ENCODE data around the gene EFCAB8. TPM values are rescaled to one million over a fixed set of nuclear protein-coding genes. Genes with fewer than 3 reads are reported as not detected.

EFCAB8 gene
- polyA plus RNA-seq, 4 donors, result 0.01 to 0.38 (median 0.22) TPM; not detected in 1

- H3K4me1 ChIP-seq (ENCODE audit: control insufficient read depth in 3 of 3, insufficient read depth in 2 of 3, low read depth in 1 of 3, low read length in 2 of 3), result no peaks in the 10 kb centered on the region
- FAIRE-seq (no peak), DNase-seq (no peak)
- no peaks in the 10 kb centered on the region for H3K36me3 ChIP-seq (ENCODE audit: control insufficient read depth in 3 of 3, insufficient read depth in 2 of 3, low read depth in 1 of 3, low read length in 3 of 3)
- 77 to 88% (median 85%) methylated on average over 11 of the region's 11 CpGs for WGBS, 3 donors
- H3K27ac ChIP-seq (ENCODE audit: low read depth in 1 of 3, low read length in 2 of 3), result no peak overlapping the region
- peaks cover 0 to 2% (median 0%) of the 10 kb centered on the region in 3 donors for H3K27me3 ChIP-seq (ENCODE audit: control insufficient read depth in 3 of 3, insufficient read depth in 3 of 3, low read length in 3 of 3)
- H3K4me3 ChIP-seq (ENCODE audit: low read depth in 1 of 3, low read length in 3 of 3), result no peak overlapping the region
- no peaks in the 10 kb centered on the region for H3K9me3 ChIP-seq (ENCODE audit: control insufficient read depth in 2 of 2, insufficient read depth in 1 of 2, low read depth in 1 of 2, low read length in 1 of 2)
Observed at GRCh38 chr20:32987044-32987825, 128.5 kb downstream of the EFCAB8 start.

- H3K4me3 ChIP-seq (ENCODE audit: low read depth in 1 of 3, low read length in 3 of 3), result no peak overlapping the region
- H3K9me3 ChIP-seq (ENCODE audit: control insufficient read depth in 2 of 2, insufficient read depth in 1 of 2, low read depth in 1 of 2, low read length in 1 of 2), result no peaks in the 10 kb centered on the region
- peaks cover 0 to 2% (median 0%) of the 10 kb centered on the region in 3 donors for H3K27me3 ChIP-seq (ENCODE audit: control insufficient read depth in 3 of 3, insufficient read depth in 3 of 3, low read length in 3 of 3)
- DNase-seq (no peak), FAIRE-seq (no peak)
- no peaks in the 10 kb centered on the region for H3K36me3 ChIP-seq (ENCODE audit: control insufficient read depth in 3 of 3, insufficient read depth in 2 of 3, low read depth in 1 of 3, low read length in 3 of 3)
- no peak overlapping the region for H3K27ac ChIP-seq (ENCODE audit: low read depth in 1 of 3, low read length in 2 of 3)
- WGBS, 3 donors, result 75 to 78% (median 78%) methylated on average over 16 of the region's 16 CpGs
- no peaks in the 10 kb centered on the region for H3K4me1 ChIP-seq (ENCODE audit: control insufficient read depth in 3 of 3, insufficient read depth in 2 of 3, low read depth in 1 of 3, low read length in 2 of 3)
Observed at GRCh38 chr20:32988008-32988407, 129.3 kb downstream of the EFCAB8 start.

- H3K4me1 ChIP-seq (ENCODE audit: control insufficient read depth in 3 of 3, insufficient read depth in 2 of 3, low read depth in 1 of 3, low read length in 2 of 3), result no peaks in the 10 kb centered on the region
- H3K27ac ChIP-seq (ENCODE audit: low read depth in 1 of 3, low read length in 2 of 3), result no peak overlapping the region
- H3K4me3 ChIP-seq (ENCODE audit: low read depth in 1 of 3, low read length in 3 of 3), result no peak overlapping the region
- no peak for FAIRE-seq
- no peaks in the 10 kb centered on the region for H3K36me3 ChIP-seq (ENCODE audit: control insufficient read depth in 3 of 3, insufficient read depth in 2 of 3, low read depth in 1 of 3, low read length in 3 of 3)
- no peaks in the 10 kb centered on the region for H3K9me3 ChIP-seq (ENCODE audit: control insufficient read depth in 2 of 2, insufficient read depth in 1 of 2, low read depth in 1 of 2, low read length in 1 of 2)
- WGBS, 3 donors, result 82 to 88% (median 85%) methylated on average over 14 of the region's 14 CpGs
- H3K27me3 ChIP-seq (ENCODE audit: control insufficient read depth in 3 of 3, insufficient read depth in 3 of 3, low read length in 3 of 3), result peaks cover 0 to 2% (median 0%) of the 10 kb centered on the region in 3 donors
- DNase-seq, result no peak
Observed at GRCh38 chr20:32989507-32990283, 131.0 kb downstream of the EFCAB8 start.

GRCh38 chr20:32990426-32990825 lies 131.7 kb downstream of the EFCAB8 start:
- FAIRE-seq (no peak), DNase-seq (no peak)
- Histone ChIP-seq H3K4me3 (ENCODE audit: low read depth in 1 of 3, low read length in 3 of 3) (no peak overlapping the region), H3K4me1 (ENCODE audit: control insufficient read depth in 3 of 3, insufficient read depth in 2 of 3, low read depth in 1 of 3, low read length in 2 of 3) (no peaks in the 10 kb centered on the region), H3K27me3 (ENCODE audit: control insufficient read depth in 3 of 3, insufficient read depth in 3 of 3, low read length in 3 of 3) (peaks cover 0 to 2% (median 0%) of the 10 kb centered on the region in 3 donors), H3K9me3 (ENCODE audit: control insufficient read depth in 2 of 2, insufficient read depth in 1 of 2, low read depth in 1 of 2, low read length in 1 of 2) (peaks cover 0 to 1% of the 10 kb centered on the region in 2 donors), H3K36me3 (ENCODE audit: control insufficient read depth in 3 of 3, insufficient read depth in 2 of 3, low read depth in 1 of 3, low read length in 3 of 3) (no peaks in the 10 kb centered on the region), H3K27ac (ENCODE audit: low read depth in 1 of 3, low read length in 2 of 3) (no peak overlapping the region)
- WGBS, 3 donors, result 76 to 82% (median 80%) methylated on average over 3 of the region's 3 CpGs

GRCh38 chr20:32991383-32991782 lies 132.7 kb downstream of the EFCAB8 start:
- H3K4me3 ChIP-seq (ENCODE audit: low read depth in 1 of 3, low read length in 3 of 3), result no peak overlapping the region
- H3K27me3 ChIP-seq (ENCODE audit: control insufficient read depth in 3 of 3, insufficient read depth in 3 of 3, low read length in 3 of 3), result peaks cover 0 to 2% (median 0%) of the 10 kb centered on the region in 3 donors
- no peaks in the 10 kb centered on the region for H3K36me3 ChIP-seq (ENCODE audit: control insufficient read depth in 3 of 3, insufficient read depth in 2 of 3, low read depth in 1 of 3, low read length in 3 of 3)
- H3K9me3 ChIP-seq (ENCODE audit: control insufficient read depth in 2 of 2, insufficient read depth in 1 of 2, low read depth in 1 of 2, low read length in 1 of 2), result peaks cover 0 to 2% of the 10 kb centered on the region in 2 donors
- WGBS, 3 donors, result 52 to 60% (median 59%) methylated on average over 3 of the region's 3 CpGs
- no peak overlapping the region for H3K27ac ChIP-seq (ENCODE audit: low read depth in 1 of 3, low read length in 2 of 3)
- DNase-seq, result no peak
- no peaks in the 10 kb centered on the region for H3K4me1 ChIP-seq (ENCODE audit: control insufficient read depth in 3 of 3, insufficient read depth in 2 of 3, low read depth in 1 of 3, low read length in 2 of 3)
- FAIRE-seq, result no peak

- H3K4me3 ChIP-seq (ENCODE audit: low read depth in 1 of 3, low read length in 3 of 3), result no peak overlapping the region
- peaks cover 0 to 2% (median 0%) of the 10 kb centered on the region in 3 donors for H3K27me3 ChIP-seq (ENCODE audit: control insufficient read depth in 3 of 3, insufficient read depth in 3 of 3, low read length in 3 of 3)
- DNase-seq, result no peak
- no peaks in the 10 kb centered on the region for H3K36me3 ChIP-seq (ENCODE audit: control insufficient read depth in 3 of 3, insufficient read depth in 2 of 3, low read depth in 1 of 3, low read length in 3 of 3)
- 72 to 83% (median 78%) methylated on average over 8 of the region's 8 CpGs for WGBS, 3 donors
- peaks cover 0 to 2% of the 10 kb centered on the region in 2 donors for H3K9me3 ChIP-seq (ENCODE audit: control insufficient read depth in 2 of 2, insufficient read depth in 1 of 2, low read depth in 1 of 2, low read length in 1 of 2)
- H3K27ac ChIP-seq (ENCODE audit: low read depth in 1 of 3, low read length in 2 of 3), result no peak overlapping the region
- FAIRE-seq, result no peak
- H3K4me1 ChIP-seq (ENCODE audit: control insufficient read depth in 3 of 3, insufficient read depth in 2 of 3, low read depth in 1 of 3, low read length in 2 of 3), result no peaks in the 10 kb centered on the region
Observed at GRCh38 chr20:32991792-32992641, 133.3 kb downstream of the EFCAB8 start.

- Histone ChIP-seq H3K27ac (ENCODE audit: low read depth in 1 of 3, low read length in 2 of 3) (no peak overlapping the region), H3K4me1 (ENCODE audit: control insufficient read depth in 3 of 3, insufficient read depth in 2 of 3, low read depth in 1 of 3, low read length in 2 of 3) (no peaks in the 10 kb centered on the region), H3K27me3 (ENCODE audit: control insufficient read depth in 3 of 3, insufficient read depth in 3 of 3, low read length in 3 of 3) (peaks cover 0 to 2% (median 0%) of the 10 kb centered on the region in 3 donors), H3K36me3 (ENCODE audit: control insufficient read depth in 3 of 3, insufficient read depth in 2 of 3, low read depth in 1 of 3, low read length in 3 of 3) (no peaks in the 10 kb centered on the region), H3K4me3 (ENCODE audit: low read depth in 1 of 3, low read length in 3 of 3) (no peak overlapping the region), H3K9me3 (ENCODE audit: control insufficient read depth in 2 of 2, insufficient read depth in 1 of 2, low read depth in 1 of 2, low read length in 1 of 2) (peaks cover 0 to 2% of the 10 kb centered on the region in 2 donors)
- WGBS, 3 donors, result 68 to 80% (median 79%) methylated on average over 8 of the region's 8 CpGs
- DNase-seq, result no peak
- FAIRE-seq, result no peak
Observed at GRCh38 chr20:32993496-32994050, 134.8 kb downstream of the EFCAB8 start.

GRCh38 chr20:32995802-32996201 lies 137.1 kb downstream of the EFCAB8 start:
- Histone ChIP-seq H3K4me1 (ENCODE audit: control insufficient read depth in 3 of 3, insufficient read depth in 2 of 3, low read depth in 1 of 3, low read length in 2 of 3) (no peaks in the 10 kb centered on the region), H3K27me3 (ENCODE audit: control insufficient read depth in 3 of 3, insufficient read depth in 3 of 3, low read length in 3 of 3) (peaks cover 0 to 2% (median 0%) of the 10 kb centered on the region in 3 donors), H3K4me3 (ENCODE audit: low read depth in 1 of 3, low read length in 3 of 3) (no peak overlapping the region), H3K36me3 (ENCODE audit: control insufficient read depth in 3 of 3, insufficient read depth in 2 of 3, low read depth in 1 of 3, low read length in 3 of 3) (no peaks in the 10 kb centered on the region), H3K27ac (ENCODE audit: low read depth in 1 of 3, low read length in 2 of 3) (no peak overlapping the region), H3K9me3 (ENCODE audit: control insufficient read depth in 2 of 2, insufficient read depth in 1 of 2, low read depth in 1 of 2, low read length in 1 of 2) (peaks cover 0 to 2% of the 10 kb centered on the region in 2 donors)
- DNase-seq (no peak), FAIRE-seq (no peak)
